ENCODE data around the gene CEP128.

The CEP128 gene

DNA sequence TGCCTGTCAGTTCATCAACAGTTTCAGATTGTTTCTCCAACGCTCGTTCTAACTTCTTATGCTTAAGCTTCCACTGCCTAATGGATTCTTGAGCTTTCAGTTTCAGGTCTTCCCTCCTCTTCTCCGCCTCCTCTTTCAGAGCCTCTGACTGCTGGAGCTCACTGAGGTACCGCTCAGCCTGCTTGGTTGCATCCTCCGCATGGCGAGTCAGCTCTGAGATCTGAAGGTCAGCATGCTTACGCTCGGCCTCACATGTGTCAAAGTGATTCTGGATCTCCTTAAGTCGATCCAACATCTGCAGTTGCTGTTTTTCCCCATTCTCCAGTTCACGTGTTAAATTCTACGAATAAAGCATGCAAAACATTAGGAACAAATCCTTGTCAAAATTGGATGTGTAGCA, 148.8 kb downstream of the CEP128 start:
- Histone ChIP-seq H3K9ac (ENCODE audit: low read length in 5 of 5) (no peak overlapping the region), H3K27ac (ENCODE audit: low read depth, low read length) (no peak overlapping the region), H3K4me3 (ENCODE audit: low read depth in 1 of 5, low read length in 5 of 5) (no peak overlapping the region), H3K36me3 (ENCODE audit: control insufficient read depth in 5 of 5, insufficient read depth in 5 of 5, low read length in 5 of 5) (peaks cover 0 to 6% (median 5%) of the 10 kb centered on the region in 5 donors), H3K4me1 (ENCODE audit: control insufficient read depth in 5 of 5, insufficient read depth in 5 of 5, low read length in 5 of 5) (no peaks in the 10 kb centered on the region), H3K27me3 (ENCODE audit: control insufficient read depth in 5 of 5, insufficient read depth in 4 of 5, low read length in 5 of 5) (no peaks in the 10 kb centered on the region), H3K9me3 (ENCODE audit: control insufficient read depth in 5 of 5, low read length in 5 of 5) (no peaks in the 10 kb centered on the region)

GRCh38 chr14:80787876-80788275, 153.7 kb downstream of the CEP128 start:
- Histone ChIP-seq H3K9ac (ENCODE audit: low read length in 5 of 5) (no peak overlapping the region), H3K36me3 (ENCODE audit: control insufficient read depth in 5 of 5, insufficient read depth in 5 of 5, low read length in 5 of 5) (peaks cover 0 to 11% (median 5%) of the 10 kb centered on the region in 5 donors), H3K27me3 (ENCODE audit: control insufficient read depth in 5 of 5, insufficient read depth in 4 of 5, low read length in 5 of 5) (no peaks in the 10 kb centered on the region), H3K9me3 (ENCODE audit: control insufficient read depth in 5 of 5, low read length in 5 of 5) (no peaks in the 10 kb centered on the region), H3K4me3 (ENCODE audit: low read depth in 1 of 5, low read length in 5 of 5) (no peak overlapping the region), H3K27ac (ENCODE audit: low read depth, low read length) (no peak overlapping the region), H3K4me1 (ENCODE audit: control insufficient read depth in 5 of 5, insufficient read depth in 5 of 5, low read length in 5 of 5) (no peaks in the 10 kb centered on the region)

DNA sequence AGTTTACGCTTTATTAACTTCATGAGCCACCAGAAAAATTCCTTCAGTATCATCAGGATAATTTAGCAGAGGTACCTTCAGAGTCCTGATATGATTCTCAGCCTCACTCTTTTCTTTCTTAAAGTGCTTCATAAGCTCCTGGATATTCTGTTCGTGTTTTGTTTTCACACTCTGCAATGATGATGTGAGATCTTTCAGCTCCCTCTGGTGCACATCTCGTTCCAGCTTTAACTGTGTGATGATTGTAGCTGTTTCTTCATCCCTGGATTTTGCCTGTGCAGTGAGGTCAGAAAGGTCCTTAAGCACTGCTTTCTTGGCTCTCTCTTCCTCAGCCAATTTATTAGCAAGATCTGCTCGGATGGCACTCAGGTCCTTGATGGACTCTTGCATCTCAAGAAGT, 156.7 kb downstream of the CEP128 start:
- no peak overlapping the region for H3K27ac ChIP-seq (ENCODE audit: low read depth, low read length)
- H3K9ac ChIP-seq (ENCODE audit: low read length in 5 of 5): no peak overlapping the region
- no peaks in the 10 kb centered on the region for H3K4me1 ChIP-seq (ENCODE audit: control insufficient read depth in 5 of 5, insufficient read depth in 5 of 5, low read length in 5 of 5)
- H3K4me3 ChIP-seq (ENCODE audit: low read depth in 1 of 5, low read length in 5 of 5): no peak overlapping the region
- no peaks in the 10 kb centered on the region for H3K9me3 ChIP-seq (ENCODE audit: control insufficient read depth in 5 of 5, low read length in 5 of 5)
- H3K36me3 ChIP-seq (ENCODE audit: control insufficient read depth in 5 of 5, insufficient read depth in 5 of 5, low read length in 5 of 5): peaks cover 0 to 6% (median 0%) of the 10 kb centered on the region in 5 donors
- no peaks in the 10 kb centered on the region for H3K27me3 ChIP-seq (ENCODE audit: control insufficient read depth in 5 of 5, insufficient read depth in 4 of 5, low read length in 5 of 5)

DNA sequence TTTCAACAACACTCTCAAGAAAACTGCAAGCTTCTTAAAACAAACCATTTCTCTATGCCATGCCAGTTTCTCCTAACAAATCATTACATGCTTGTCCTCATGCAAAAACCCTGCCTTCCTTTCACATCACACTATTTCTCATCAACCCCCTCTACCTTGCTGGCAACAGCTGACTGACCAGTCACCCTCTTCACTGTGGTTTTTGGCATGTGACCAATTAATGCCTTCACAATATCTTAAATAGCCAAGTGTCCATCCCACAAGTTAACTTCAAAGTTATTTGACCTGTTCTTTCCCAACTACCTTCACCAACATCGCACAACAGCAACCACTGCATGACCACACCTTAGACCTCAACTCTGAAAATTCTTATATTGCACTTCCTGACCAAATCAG, 159.6 kb downstream of the CEP128 start:
- Histone ChIP-seq H3K27ac (ENCODE audit: low read depth, low read length) (no peak overlapping the region), H3K9me3 (ENCODE audit: control insufficient read depth in 5 of 5, low read length in 5 of 5) (no peaks in the 10 kb centered on the region), H3K4me3 (ENCODE audit: low read depth in 1 of 5, low read length in 5 of 5) (no peak overlapping the region), H3K9ac (ENCODE audit: low read length in 5 of 5) (no peak overlapping the region), H3K4me1 (ENCODE audit: control insufficient read depth in 5 of 5, insufficient read depth in 5 of 5, low read length in 5 of 5) (no peaks in the 10 kb centered on the region), H3K27me3 (ENCODE audit: control insufficient read depth in 5 of 5, insufficient read depth in 4 of 5, low read length in 5 of 5) (no peaks in the 10 kb centered on the region), H3K36me3 (ENCODE audit: control insufficient read depth in 5 of 5, insufficient read depth in 5 of 5, low read length in 5 of 5) (peaks cover 0 to 6% (median 0%) of the 10 kb centered on the region in 5 donors)

DNA sequence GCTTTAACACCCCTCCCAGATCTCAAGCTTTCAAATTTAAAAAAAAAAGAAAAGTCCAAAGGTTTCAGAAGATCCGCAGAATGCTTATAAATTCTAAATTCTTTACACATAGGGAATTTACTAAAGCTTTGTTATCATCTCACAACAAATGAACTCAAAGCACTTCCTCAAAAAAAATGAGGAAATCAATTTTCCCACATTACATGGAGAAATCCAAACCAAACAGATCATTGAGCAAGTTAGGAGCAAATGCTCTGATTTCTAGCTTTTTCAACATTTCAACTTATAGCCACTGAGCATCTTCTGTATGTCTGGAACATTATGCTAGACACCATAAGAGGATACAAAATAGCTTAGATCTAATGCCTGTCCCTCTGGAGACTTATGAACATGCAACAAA, 161.0 kb downstream of the CEP128 start:
- Histone ChIP-seq H3K9me3 (ENCODE audit: control insufficient read depth in 5 of 5, low read length in 5 of 5) (no peaks in the 10 kb centered on the region), H3K36me3 (ENCODE audit: control insufficient read depth in 5 of 5, insufficient read depth in 5 of 5, low read length in 5 of 5) (peaks cover 0 to 6% (median 0%) of the 10 kb centered on the region in 5 donors), H3K27ac (ENCODE audit: low read depth, low read length) (no peak overlapping the region), H3K27me3 (ENCODE audit: control insufficient read depth in 5 of 5, insufficient read depth in 4 of 5, low read length in 5 of 5) (no peaks in the 10 kb centered on the region), H3K4me1 (ENCODE audit: control insufficient read depth in 5 of 5, insufficient read depth in 5 of 5, low read length in 5 of 5) (no peaks in the 10 kb centered on the region), H3K9ac (ENCODE audit: low read length in 5 of 5) (no peak overlapping the region), H3K4me3 (ENCODE audit: low read depth in 1 of 5, low read length in 5 of 5) (no peak overlapping the region)

GRCh38 chr14:80776657-80777056, 164.9 kb downstream of the CEP128 start:
- no peaks in the 10 kb centered on the region for H3K36me3 ChIP-seq (ENCODE audit: control insufficient read depth in 5 of 5, insufficient read depth in 5 of 5, low read length in 5 of 5)
- no peak overlapping the region for H3K4me3 ChIP-seq (ENCODE audit: low read depth in 1 of 5, low read length in 5 of 5)
- no peaks in the 10 kb centered on the region for H3K27me3 ChIP-seq (ENCODE audit: control insufficient read depth in 5 of 5, insufficient read depth in 4 of 5, low read length in 5 of 5)
- H3K4me1 ChIP-seq (ENCODE audit: control insufficient read depth in 5 of 5, insufficient read depth in 5 of 5, low read length in 5 of 5): no peaks in the 10 kb centered on the region
- no peak overlapping the region for H3K27ac ChIP-seq (ENCODE audit: low read depth, low read length)
- H3K9me3 ChIP-seq (ENCODE audit: control insufficient read depth in 5 of 5, low read length in 5 of 5): peaks cover 0 to 5% (median 0%) of the 10 kb centered on the region in 5 donors
- no peak overlapping the region for H3K9ac ChIP-seq (ENCODE audit: low read length in 5 of 5)

GRCh38 chr14:80776186-80776585, 165.4 kb downstream of the CEP128 start:
- Histone ChIP-seq H3K27me3 (ENCODE audit: control insufficient read depth in 5 of 5, insufficient read depth in 4 of 5, low read length in 5 of 5) (no peaks in the 10 kb centered on the region), H3K36me3 (ENCODE audit: control insufficient read depth in 5 of 5, insufficient read depth in 5 of 5, low read length in 5 of 5) (no peaks in the 10 kb centered on the region), H3K27ac (ENCODE audit: low read depth, low read length) (no peak overlapping the region), H3K4me1 (ENCODE audit: control insufficient read depth in 5 of 5, insufficient read depth in 5 of 5, low read length in 5 of 5) (no peaks in the 10 kb centered on the region), H3K4me3 (ENCODE audit: low read depth in 1 of 5, low read length in 5 of 5) (no peak overlapping the region), H3K9ac (ENCODE audit: low read length in 5 of 5) (no peak overlapping the region), H3K9me3 (ENCODE audit: control insufficient read depth in 5 of 5, low read length in 5 of 5) (peaks cover 0 to 5% (median 0%) of the 10 kb centered on the region in 5 donors)

DNA sequence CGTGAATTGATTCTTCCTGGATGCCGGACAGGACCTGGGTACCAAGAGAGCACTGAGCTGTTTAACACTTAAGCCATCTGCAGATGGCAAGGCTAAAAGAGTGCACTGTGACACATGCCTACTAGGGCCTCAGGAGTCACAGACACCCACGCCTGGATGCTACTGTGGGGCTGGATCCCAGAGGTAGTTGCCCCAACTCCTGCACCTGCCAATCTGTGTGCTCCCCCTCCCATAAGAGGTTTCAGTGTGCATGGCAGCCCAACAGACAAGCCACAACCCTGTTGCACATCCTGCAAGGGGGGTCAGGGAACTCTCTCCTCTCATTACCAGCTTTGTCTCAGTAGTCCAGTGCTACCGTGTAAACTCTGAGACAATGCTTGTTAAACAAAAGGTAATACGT, 169.0 kb downstream of the CEP128 start:
- H3K27me3 ChIP-seq (ENCODE audit: control insufficient read depth in 5 of 5, insufficient read depth in 4 of 5, low read length in 5 of 5): no peaks in the 10 kb centered on the region
- no peak overlapping the region for H3K27ac ChIP-seq (ENCODE audit: low read depth, low read length)
- H3K36me3 ChIP-seq (ENCODE audit: control insufficient read depth in 5 of 5, insufficient read depth in 5 of 5, low read length in 5 of 5): no peaks in the 10 kb centered on the region
- peaks cover 0 to 5% (median 2%) of the 10 kb centered on the region in 5 donors for H3K9me3 ChIP-seq (ENCODE audit: control insufficient read depth in 5 of 5, low read length in 5 of 5)
- no peaks in the 10 kb centered on the region for H3K4me1 ChIP-seq (ENCODE audit: control insufficient read depth in 5 of 5, insufficient read depth in 5 of 5, low read length in 5 of 5)
- no peak overlapping the region for H3K4me3 ChIP-seq (ENCODE audit: low read depth in 1 of 5, low read length in 5 of 5)
- no peak overlapping the region for H3K9ac ChIP-seq (ENCODE audit: low read length in 5 of 5)

- Histone ChIP-seq H3K27me3 (ENCODE audit: control insufficient read depth in 5 of 5, insufficient read depth in 4 of 5, low read length in 5 of 5) (no peaks in the 10 kb centered on the region), H3K4me3 (ENCODE audit: low read depth in 1 of 5, low read length in 5 of 5) (no peak overlapping the region), H3K36me3 (ENCODE audit: control insufficient read depth in 5 of 5, insufficient read depth in 5 of 5, low read length in 5 of 5) (no peaks in the 10 kb centered on the region), H3K27ac (ENCODE audit: low read depth, low read length) (no peak overlapping the region), H3K4me1 (ENCODE audit: control insufficient read depth in 5 of 5, insufficient read depth in 5 of 5, low read length in 5 of 5) (no peaks in the 10 kb centered on the region), H3K9ac (ENCODE audit: low read length in 5 of 5) (no peak overlapping the region), H3K9me3 (ENCODE audit: control insufficient read depth in 5 of 5, low read length in 5 of 5) (peaks cover 0 to 5% (median 2%) of the 10 kb centered on the region in 5 donors)
Measured at GRCh38 chr14:80771201-80771600, 170.3 kb downstream of the CEP128 start.

DNA sequence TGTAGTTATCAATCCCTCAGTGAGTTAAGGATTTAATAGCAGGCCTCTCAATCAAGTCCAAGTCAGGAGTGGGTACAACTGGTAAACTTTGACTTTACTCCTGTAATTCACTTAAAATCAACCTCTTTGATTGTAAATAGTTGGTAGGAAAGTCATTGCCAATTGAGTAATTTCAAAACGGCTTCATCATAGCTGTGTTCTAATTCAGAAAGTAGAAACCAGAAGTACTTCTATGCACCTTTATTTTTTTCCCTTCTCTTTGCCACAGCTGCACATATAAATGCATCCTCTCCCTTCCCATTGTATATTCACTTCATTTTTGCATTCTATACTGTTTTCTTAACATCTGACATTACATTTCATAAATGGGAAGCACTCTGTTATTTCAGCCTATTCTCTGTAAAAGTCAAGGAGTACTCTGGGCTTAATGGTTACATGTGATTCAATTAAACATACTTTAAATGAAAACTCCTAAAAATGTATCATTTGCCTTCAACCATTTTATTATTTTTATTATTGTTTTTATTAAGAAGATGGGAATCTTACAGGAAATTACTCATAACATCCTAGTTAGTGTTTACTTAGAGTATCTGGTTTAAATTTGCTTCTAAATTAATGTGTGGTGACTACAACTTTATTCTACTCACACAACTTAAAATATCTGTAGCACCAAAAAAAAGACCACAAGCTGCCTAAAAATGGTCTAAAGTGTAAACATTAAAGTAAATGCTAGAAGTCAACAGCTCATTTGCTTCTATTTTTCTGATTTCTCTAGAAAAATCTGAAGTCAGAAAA, 171.2 kb downstream of the CEP128 start:
- H3K9ac ChIP-seq (ENCODE audit: low read length in 5 of 5): no peak overlapping the region
- H3K27me3 ChIP-seq (ENCODE audit: control insufficient read depth in 5 of 5, insufficient read depth in 4 of 5, low read length in 5 of 5): no peaks in the 10 kb centered on the region
- H3K4me1 ChIP-seq (ENCODE audit: control insufficient read depth in 5 of 5, insufficient read depth in 5 of 5, low read length in 5 of 5): no peaks in the 10 kb centered on the region
- no peaks in the 10 kb centered on the region for H3K36me3 ChIP-seq (ENCODE audit: control insufficient read depth in 5 of 5, insufficient read depth in 5 of 5, low read length in 5 of 5)
- H3K4me3 ChIP-seq (ENCODE audit: low read depth in 1 of 5, low read length in 5 of 5): no peak overlapping the region
- H3K9me3 ChIP-seq (ENCODE audit: control insufficient read depth in 5 of 5, low read length in 5 of 5): peaks cover 0 to 5% (median 2%) of the 10 kb centered on the region in 5 donors
- H3K27ac ChIP-seq (ENCODE audit: low read depth, low read length): no peak overlapping the region
